ENCODE measurements around the gene TNFRSF1B.

Gene TNFRSF1B

GRCh38 chr1:12185918-12186678 is 19.3 kb downstream of the TNFRSF1B start:
- ChIA-PET POLR2A (no interaction called here), CTCF (interaction anchor here (1.4 kb wide), 1 partner anchor 62 kb away, joined by 7 read pairs; no protein-coding TSS in a partner anchor)
- no peak for DNase-seq (ENCODE audit: extremely low spot score)
- TF ChIP-seq SP1 (IDR thresholded peaks at IDR 0.05) (no peak), FOXA1 (IDR thresholded peaks at IDR 0.05) (no peak), ELF4 (IDR thresholded peaks at IDR 0.05) (no peak), FOXK2 (IDR thresholded peaks at IDR 0.05) (no peak), TARDBP (IDR thresholded peaks at IDR 0.05) (no peak), BHLHE40 (IDR thresholded peaks at IDR 0.05; ENCODE audit: borderline replicate concordance) (no peak), ZNF384 (IDR thresholded peaks at IDR 0.05) (no peak), LEF1 (IDR thresholded peaks at IDR 0.05; ENCODE audit: borderline replicate concordance) (no peak), CTBP1 (IDR thresholded peaks at IDR 0.05; ENCODE audit: borderline replicate concordance) (no peak), SUZ12 (IDR thresholded peaks at IDR 0.05) (no peak), FOXM1 (IDR thresholded peaks at IDR 0.05; ENCODE audit: borderline replicate concordance) (no peak), HDGF (IDR thresholded peaks at IDR 0.05; ENCODE audit: borderline replicate concordance) (no peak), NFRKB (IDR thresholded peaks at IDR 0.05) (no peak), ARNT (IDR thresholded peaks at IDR 0.05) (no peak), L3MBTL2 (conservative IDR thresholded peaks at IDR 0.05) (no peak)
- TF ChIP-seq, protein P1, sequence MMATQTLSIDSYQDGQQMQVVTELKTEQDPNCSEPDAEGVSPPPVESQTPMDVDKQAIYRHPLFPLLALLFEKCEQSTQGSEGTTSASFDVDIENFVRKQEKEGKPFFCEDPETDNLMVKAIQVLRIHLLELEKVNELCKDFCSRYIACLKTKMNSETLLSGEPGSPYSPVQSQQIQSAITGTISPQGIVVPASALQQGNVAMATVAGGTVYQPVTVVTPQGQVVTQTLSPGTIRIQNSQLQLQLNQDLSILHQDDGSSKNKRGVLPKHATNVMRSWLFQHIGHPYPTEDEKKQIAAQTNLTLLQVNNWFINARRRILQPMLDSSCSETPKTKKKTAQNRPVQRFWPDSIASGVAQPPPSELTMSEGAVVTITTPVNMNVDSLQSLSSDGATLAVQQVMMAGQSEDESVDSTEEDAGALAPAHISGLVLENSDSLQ (IDR thresholded peaks at IDR 0.05): no peak

DNA sequence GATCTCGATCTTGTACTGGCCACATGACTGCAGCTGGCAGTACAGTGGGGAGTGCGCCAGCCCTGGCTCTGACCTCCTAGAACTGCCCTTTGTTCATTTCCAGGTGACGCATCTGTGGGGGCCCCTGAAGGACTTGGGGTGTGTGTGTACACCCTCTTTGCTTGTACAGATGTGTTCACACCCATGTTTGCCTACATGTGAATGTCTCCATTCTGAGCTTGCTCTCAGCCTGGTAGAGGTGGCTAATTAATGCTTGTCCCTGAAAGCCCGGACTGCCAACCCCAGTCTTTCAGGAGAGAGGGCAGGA is 19.8 kb downstream of the TNFRSF1B start:
- TF ChIP-seq FOXA1 (IDR thresholded peaks at IDR 0.05) (no peak), SUZ12 (IDR thresholded peaks at IDR 0.05) (no peak), ELF4 (IDR thresholded peaks at IDR 0.05) (no peak), HDGF (IDR thresholded peaks at IDR 0.05; ENCODE audit: borderline replicate concordance) (no peak), TARDBP (IDR thresholded peaks at IDR 0.05) (no peak), FOXK2 (IDR thresholded peaks at IDR 0.05) (no peak), SP1 (IDR thresholded peaks at IDR 0.05) (no peak), ARNT (IDR thresholded peaks at IDR 0.05) (no peak), CTBP1 (IDR thresholded peaks at IDR 0.05; ENCODE audit: borderline replicate concordance) (no peak)
- CTCF ChIA-PET: no interaction called here
- POLR2A ChIA-PET: no interaction called here
- DNase-seq (ENCODE audit: extremely low spot score): no peak

DNA sequence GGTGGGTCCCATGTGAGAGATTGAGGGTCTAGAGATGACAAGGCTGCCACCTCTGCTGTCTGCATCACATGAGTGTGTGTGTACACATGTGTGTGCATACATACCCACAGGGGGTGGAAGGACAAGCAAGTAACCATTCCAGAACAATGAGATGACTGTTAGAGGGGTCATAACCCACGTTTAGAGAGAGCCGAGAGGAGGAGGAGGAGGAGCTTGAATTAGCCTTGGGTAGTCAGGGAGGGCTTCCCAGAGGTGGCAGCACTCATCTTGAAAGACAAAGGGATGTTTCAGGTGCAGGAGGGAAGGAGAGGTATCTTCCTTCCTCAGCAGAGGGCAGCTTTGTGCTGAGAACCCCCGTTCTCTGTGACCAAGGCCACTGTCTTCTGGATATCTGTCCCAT is 21.3 kb downstream of the TNFRSF1B start:
- no peak for TF ChIP-seq FOXM1 (IDR thresholded peaks at IDR 0.05; ENCODE audit: borderline replicate concordance)
- no peak for TF ChIP-seq ELF4 (IDR thresholded peaks at IDR 0.05)
- no peak for TF ChIP-seq SUZ12 (IDR thresholded peaks at IDR 0.05)
- POLR2A ChIA-PET: no interaction called here
- CTCF ChIA-PET: interaction anchor here (0.7 to 1.4 kb wide), 2 partner anchors 11 to 63 kb away, joined by 3 to 5 read pairs; no protein-coding TSS in a partner anchor
- no peak for DNase-seq (ENCODE audit: extremely low spot score)

- DNase-seq (ENCODE audit: extremely low spot score): no peak
- ChIA-PET CTCF (interaction anchor here (0.7 kb wide), 1 partner anchor 11 kb away, joined by 3 read pairs; no protein-coding TSS in a partner anchor), POLR2A (no interaction called here)
- TF ChIP-seq SUZ12 (IDR thresholded peaks at IDR 0.05) (no peak), ELF4 (IDR thresholded peaks at IDR 0.05) (no peak), CTBP1 (IDR thresholded peaks at IDR 0.05; ENCODE audit: borderline replicate concordance) (no peak), FOXK2 (IDR thresholded peaks at IDR 0.05) (no peak), L3MBTL2 (conservative IDR thresholded peaks at IDR 0.05) (no peak), ARNT (IDR thresholded peaks at IDR 0.05) (no peak), BHLHE40 (IDR thresholded peaks at IDR 0.05; ENCODE audit: borderline replicate concordance) (no peak), LEF1 (IDR thresholded peaks at IDR 0.05; ENCODE audit: borderline replicate concordance) (no peak), SP1 (IDR thresholded peaks at IDR 0.05) (no peak), FOXA1 (IDR thresholded peaks at IDR 0.05) (no peak), FOXM1 (IDR thresholded peaks at IDR 0.05; ENCODE audit: borderline replicate concordance) (no peak), NFRKB (IDR thresholded peaks at IDR 0.05) (no peak), TARDBP (IDR thresholded peaks at IDR 0.05) (no peak), HDGF (IDR thresholded peaks at IDR 0.05; ENCODE audit: borderline replicate concordance) (no peak), ZNF384 (IDR thresholded peaks at IDR 0.05) (no peak)
- TF ChIP-seq, protein P1 (IDR thresholded peaks at IDR 0.05): no peak
Observed at GRCh38 chr1:12188657-12189327, 22.0 kb downstream of the TNFRSF1B start.

GRCh38 chr1:12189328-12189682 is 22.5 kb downstream of the TNFRSF1B start:
- TF ChIP-seq ZNF384 (IDR thresholded peaks at IDR 0.05): no peak
- TF ChIP-seq FOXK2 (IDR thresholded peaks at IDR 0.05): no peak
- no peak for TF ChIP-seq HDGF (IDR thresholded peaks at IDR 0.05; ENCODE audit: borderline replicate concordance)
- no peak for TF ChIP-seq SP1 (IDR thresholded peaks at IDR 0.05)
- DNase-seq (ENCODE audit: extremely low spot score): no peak
- CTCF ChIA-PET: no interaction called here
- POLR2A ChIA-PET: no interaction called here

GRCh38 chr1:12191242-12192032 is 24.6 kb downstream of the TNFRSF1B start:
- DNase-seq (ENCODE audit: extremely low spot score): peak; percentile 59
- ChIA-PET CTCF (no interaction called here), POLR2A (no interaction called here)
- peak; percentile 74 for TF ChIP-seq L3MBTL2 (conservative IDR thresholded peaks at IDR 0.05)
- no peak for TF ChIP-seq FOXM1 (IDR thresholded peaks at IDR 0.05; ENCODE audit: borderline replicate concordance)
- no peak for TF ChIP-seq ELF4 (IDR thresholded peaks at IDR 0.05)
- no peak for TF ChIP-seq SUZ12 (IDR thresholded peaks at IDR 0.05)
- TF ChIP-seq ZNF384 (IDR thresholded peaks at IDR 0.05): no peak
- TF ChIP-seq FOXK2 (IDR thresholded peaks at IDR 0.05): no peak
